ENCODE data around the gene TMEM88.
"Not testable (repeated sequence)": the region's sequence is repeated elsewhere in the genome, so short reads cannot be mapped to it uniquely, and the experiment has no call there.

DNA sequence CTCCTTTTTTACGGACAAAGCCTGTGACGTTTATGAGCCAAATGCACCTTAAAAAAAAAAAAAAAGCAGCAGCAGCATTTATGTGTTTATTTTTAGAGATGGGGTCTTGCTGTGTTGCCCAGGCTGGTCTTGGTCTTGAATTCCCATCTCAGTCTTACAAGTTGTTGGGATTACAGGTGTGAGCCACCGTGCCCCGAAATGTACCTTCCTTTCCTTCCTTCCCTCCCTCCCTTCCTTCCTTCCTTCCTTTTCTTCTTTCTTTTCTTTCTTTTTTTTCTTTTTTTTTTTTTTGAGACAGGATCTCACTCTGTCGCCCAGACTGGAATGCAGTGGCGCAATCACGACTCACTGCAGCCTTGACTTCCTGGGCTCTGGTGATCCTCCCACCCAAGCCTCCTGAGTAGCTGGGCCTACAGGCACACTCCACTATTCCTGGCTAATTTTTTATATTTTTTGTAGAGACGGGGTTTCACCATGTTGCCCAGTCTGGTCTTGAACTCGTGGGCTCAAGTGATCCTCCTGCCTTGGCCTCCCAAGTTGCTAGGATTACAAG lies 45.0 kb upstream of the TMEM88 start:
- TF ChIP-seq, protein P1, sequence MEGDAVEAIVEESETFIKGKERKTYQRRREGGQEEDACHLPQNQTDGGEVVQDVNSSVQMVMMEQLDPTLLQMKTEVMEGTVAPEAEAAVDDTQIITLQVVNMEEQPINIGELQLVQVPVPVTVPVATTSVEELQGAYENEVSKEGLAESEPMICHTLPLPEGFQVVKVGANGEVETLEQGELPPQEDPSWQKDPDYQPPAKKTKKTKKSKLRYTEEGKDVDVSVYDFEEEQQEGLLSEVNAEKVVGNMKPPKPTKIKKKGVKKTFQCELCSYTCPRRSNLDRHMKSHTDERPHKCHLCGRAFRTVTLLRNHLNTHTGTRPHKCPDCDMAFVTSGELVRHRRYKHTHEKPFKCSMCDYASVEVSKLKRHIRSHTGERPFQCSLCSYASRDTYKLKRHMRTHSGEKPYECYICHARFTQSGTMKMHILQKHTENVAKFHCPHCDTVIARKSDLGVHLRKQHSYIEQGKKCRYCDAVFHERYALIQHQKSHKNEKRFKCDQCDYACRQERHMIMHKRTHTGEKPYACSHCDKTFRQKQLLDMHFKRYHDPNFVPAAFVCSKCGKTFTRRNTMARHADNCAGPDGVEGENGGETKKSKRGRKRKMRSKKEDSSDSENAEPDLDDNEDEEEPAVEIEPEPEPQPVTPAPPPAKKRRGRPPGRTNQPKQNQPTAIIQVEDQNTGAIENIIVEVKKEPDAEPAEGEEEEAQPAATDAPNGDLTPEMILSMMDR (IDR thresholded peaks at IDR 0.05), result not testable (repeated sequence)
- not testable (repeated sequence) for TF ChIP-seq EP300, POLR2A (IDR thresholded peaks at IDR 0.05)

Data from tibial nerve (tissue), 4 donors.